HepG2 (cell line): ENCODE results near the gene CASKIN1. TPM values are rescaled to one million over a fixed set of nuclear protein-coding genes. Genes with fewer than 3 reads are reported as not detected.

ENCODE experiments used
- BORCS8-MEF2B ChIP-seq: sonication (generic); formaldehyde crosslinking; IDR thresholded peaks from 2 replicates; pipeline ENCODE4 v1.8.0; 2022; ENCODE audit warnings: mild to moderate bottlenecking, missing genetic modification reagents
- ETV6 ChIP-seq: sonication (generic); formaldehyde crosslinking; conservative IDR thresholded peaks from 2 replicates; pipeline ENCODE4 v1.4.0; 2020; ENCODE audit warnings: missing genetic modification reagents
- KAT7 ChIP-seq: IDR thresholded peaks from 2 replicates; pipeline ENCODE4 v1.6.1; 2018; ENCODE audit warnings: borderline replicate concordance, missing compliant biosample characterization
- MYC ChIP-seq: sonication (generic); formaldehyde crosslinking; IDR thresholded peaks from 2 replicates; pipeline ENCODE4 v1.9.0; 2021; ENCODE audit warnings: missing genetic modification reagents, borderline replicate concordance
- TAF15 ChIP-seq: fragments of 200-400 bp; formaldehyde crosslinking; IDR thresholded peaks from one replicate; pipeline ENCODE4 v1.6.1; 2018; ENCODE audit warnings: mild to moderate bottlenecking, low read depth, low read length; ENCODE audit not compliant: poor library complexity, severe bottlenecking
- ZMYM2 ChIP-seq: sonication (generic); formaldehyde crosslinking; IDR thresholded peaks from 2 replicates; pipeline ENCODE4 v1.8.0; 2022; ENCODE audit warnings: mild to moderate bottlenecking, missing genetic modification reagents
- ZNF496 ChIP-seq: sonication (generic); formaldehyde crosslinking; IDR thresholded peaks from 2 replicates; pipeline ENCODE4 v1.8.1; 2023; ENCODE audit warnings: mild to moderate bottlenecking, moderate library complexity, missing genetic modification reagents; ENCODE audit not compliant: insufficient replicate concordance
- ZNF709 ChIP-seq: sonication (generic); formaldehyde crosslinking; IDR thresholded peaks from 2 replicates; pipeline ENCODE4 v1.5.0; 2020; ENCODE audit warnings: mild to moderate bottlenecking, missing genetic modification reagents
- ZSCAN30 ChIP-seq: sonication (generic); formaldehyde crosslinking; IDR thresholded peaks from 2 replicates; pipeline ENCODE4 v1.5.0; 2020; ENCODE audit warnings: mild to moderate bottlenecking, missing genetic modification reagents
- polyA plus RNA-seq, 8 experiments: library from polyadenylated mRNA; depleted of rRNA in 3 of 8; stranded (reverse) in 7 of 8; unstranded in 1 of 8; fragments of >200 nt; fragmentation: Illumina TruSeq in 4 of 8; extraction: Trizol in 4 of 8; gene quantifications; 2 replicates each; pipeline versions ENCODE4 v1.2.1 to v1.2.3, GENCODE V29; 2011 to 2016; ENCODE audit warnings: low read depth in 4 of 8, missing spikeins in 1 of 8, mixed read lengths in 1 of 8; ENCODE audit not compliant: insufficient read depth in 1 of 8
- total RNA-seq, 5 experiments: library from RNA; depleted of rRNA; stranded (reverse); fragments of >200 nt; fragmentation: Illumina TruSeq; extraction: Trizol; gene quantifications; 2 replicates each; pipeline ENCODE4 v1.2.3, GENCODE V29; 2016; ENCODE audit warnings: low read depth in 1 of 5
- TF ChIP-seq, protein P1 (sequence below), 2 experiments: fragments of 450-650 bp in 1 of 2; sonication (generic) in 1 of 2; formaldehyde crosslinking in 1 of 2; IDR thresholded peaks; 2 replicates each; pipeline versions ENCODE4 v1.6.1 to v1.8.0; 2016 to 2022; ENCODE audit warnings: antibody characterized with exemption in 1 of 2, mild to moderate bottlenecking in 1 of 2, missing genetic modification reagents in 1 of 2
- TF ChIP-seq, protein P2 (sequence below): sonication (generic); formaldehyde crosslinking; IDR thresholded peaks from 2 replicates; pipeline ENCODE4 v1.4.0; 2020; ENCODE audit warnings: mild to moderate bottlenecking, missing genetic modification reagents
- TF ChIP-seq, protein P3 (sequence below): sonication (generic); formaldehyde crosslinking; IDR thresholded peaks from 2 replicates; pipeline ENCODE4; 2020; ENCODE audit warnings: missing genetic modification reagents, mild to moderate bottlenecking, borderline replicate concordance
- TF ChIP-seq, protein P4 (sequence below): IDR thresholded peaks from 2 replicates; pipeline ENCODE4 v1.6.1; 2012; ENCODE audit warnings: inconsistent platforms

Gene CASKIN1
- total and polyA plus RNA-seq, 2 of the 13 experiments (the other 11 are each of a cell fraction or from before 2014, with no cell fraction given), result 1.2 to 2.2 TPM

DNA sequence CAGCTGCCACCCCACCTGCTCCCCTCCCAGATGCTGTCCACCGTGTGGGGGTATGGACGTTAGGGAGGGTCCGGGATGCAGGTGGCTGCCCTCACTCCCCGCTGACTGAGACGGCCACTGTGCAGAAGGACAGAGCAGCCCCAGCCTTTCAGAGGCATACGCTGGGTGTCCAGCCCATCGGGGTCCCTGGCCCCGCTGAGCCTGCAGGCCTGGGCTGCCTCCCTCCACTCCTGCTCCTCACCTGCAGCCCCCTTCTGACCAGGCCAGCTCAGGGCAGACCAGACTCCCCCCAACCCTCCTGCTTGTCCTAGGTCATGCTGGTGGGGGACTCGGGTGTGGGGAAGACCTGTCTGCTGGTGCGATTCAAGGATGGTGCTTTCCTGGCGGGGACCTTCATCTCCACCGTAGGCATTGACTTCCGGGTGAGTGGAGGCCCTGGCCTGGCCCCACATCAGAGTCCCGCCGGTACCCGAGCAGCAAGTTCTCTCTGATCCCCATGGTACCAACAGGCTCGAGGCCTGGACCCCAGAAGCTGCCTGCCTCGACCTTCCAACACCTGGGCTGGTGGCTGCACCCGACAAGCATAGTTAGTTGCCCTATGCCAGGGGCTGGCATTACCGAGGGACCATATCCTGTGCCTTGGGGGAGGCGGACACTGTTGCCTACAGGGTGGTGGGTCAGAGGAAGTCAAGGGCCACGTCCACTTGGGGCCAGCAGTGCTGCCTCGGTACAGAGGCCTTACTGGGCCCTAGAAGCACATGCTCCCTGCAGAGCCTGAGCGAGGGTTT lies 46.6 kb downstream of the CASKIN1 start (continued):
- TF ChIP-seq, protein P1, sequence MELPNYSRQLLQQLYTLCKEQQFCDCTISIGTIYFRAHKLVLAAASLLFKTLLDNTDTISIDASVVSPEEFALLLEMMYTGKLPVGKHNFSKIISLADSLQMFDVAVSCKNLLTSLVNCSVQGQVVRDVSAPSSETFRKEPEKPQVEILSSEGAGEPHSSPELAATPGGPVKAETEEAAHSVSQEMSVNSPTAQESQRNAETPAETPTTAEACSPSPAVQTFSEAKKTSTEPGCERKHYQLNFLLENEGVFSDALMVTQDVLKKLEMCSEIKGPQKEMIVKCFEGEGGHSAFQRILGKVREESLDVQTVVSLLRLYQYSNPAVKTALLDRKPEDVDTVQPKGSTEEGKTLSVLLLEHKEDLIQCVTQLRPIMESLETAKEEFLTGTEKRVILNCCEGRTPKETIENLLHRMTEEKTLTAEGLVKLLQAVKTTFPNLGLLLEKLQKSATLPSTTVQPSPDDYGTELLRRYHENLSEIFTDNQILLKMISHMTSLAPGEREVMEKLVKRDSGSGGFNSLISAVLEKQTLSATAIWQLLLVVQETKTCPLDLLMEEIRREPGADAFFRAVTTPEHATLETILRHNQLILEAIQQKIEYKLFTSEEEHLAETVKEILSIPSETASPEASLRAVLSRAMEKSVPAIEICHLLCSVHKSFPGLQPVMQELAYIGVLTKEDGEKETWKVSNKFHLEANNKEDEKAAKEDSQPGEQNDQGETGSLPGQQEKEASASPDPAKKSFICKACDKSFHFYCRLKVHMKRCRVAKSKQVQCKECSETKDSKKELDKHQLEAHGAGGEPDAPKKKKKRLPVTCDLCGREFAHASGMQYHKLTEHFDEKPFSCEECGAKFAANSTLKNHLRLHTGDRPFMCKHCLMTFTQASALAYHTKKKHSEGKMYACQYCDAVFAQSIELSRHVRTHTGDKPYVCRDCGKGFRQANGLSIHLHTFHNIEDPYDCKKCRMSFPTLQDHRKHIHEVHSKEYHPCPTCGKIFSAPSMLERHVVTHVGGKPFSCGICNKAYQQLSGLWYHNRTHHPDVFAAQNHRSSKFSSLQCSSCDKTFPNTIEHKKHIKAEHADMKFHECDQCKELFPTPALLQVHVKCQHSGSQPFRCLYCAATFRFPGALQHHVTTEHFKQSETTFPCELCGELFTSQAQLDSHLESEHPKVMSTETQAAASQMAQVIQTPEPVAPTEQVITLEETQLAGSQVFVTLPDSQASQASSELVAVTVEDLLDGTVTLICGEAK (IDR thresholded peaks at IDR 0.05), result no peak
- TF ChIP-seq, protein P1 (CRISPR knock-in tag; IDR thresholded peaks at IDR 0.05), result 0 out of 2 replicates have a peak, but pooled peaks have one; percentile 20
- TF ChIP-seq TAF15, result peak; percentile 23
- TF ChIP-seq ETV6 (CRISPR knock-in tag), result no peak
- no peak for TF ChIP-seq ZNF496 (CRISPR knock-in tag)
- no peak for TF ChIP-seq KAT7 (CRISPR knock-in tag)
- TF ChIP-seq MYC, result peak; percentile 63; the same call in 1 of the 2 replicates
- no peak for TF ChIP-seq ZSCAN30 (CRISPR knock-in tag)
- TF ChIP-seq, protein P2, sequence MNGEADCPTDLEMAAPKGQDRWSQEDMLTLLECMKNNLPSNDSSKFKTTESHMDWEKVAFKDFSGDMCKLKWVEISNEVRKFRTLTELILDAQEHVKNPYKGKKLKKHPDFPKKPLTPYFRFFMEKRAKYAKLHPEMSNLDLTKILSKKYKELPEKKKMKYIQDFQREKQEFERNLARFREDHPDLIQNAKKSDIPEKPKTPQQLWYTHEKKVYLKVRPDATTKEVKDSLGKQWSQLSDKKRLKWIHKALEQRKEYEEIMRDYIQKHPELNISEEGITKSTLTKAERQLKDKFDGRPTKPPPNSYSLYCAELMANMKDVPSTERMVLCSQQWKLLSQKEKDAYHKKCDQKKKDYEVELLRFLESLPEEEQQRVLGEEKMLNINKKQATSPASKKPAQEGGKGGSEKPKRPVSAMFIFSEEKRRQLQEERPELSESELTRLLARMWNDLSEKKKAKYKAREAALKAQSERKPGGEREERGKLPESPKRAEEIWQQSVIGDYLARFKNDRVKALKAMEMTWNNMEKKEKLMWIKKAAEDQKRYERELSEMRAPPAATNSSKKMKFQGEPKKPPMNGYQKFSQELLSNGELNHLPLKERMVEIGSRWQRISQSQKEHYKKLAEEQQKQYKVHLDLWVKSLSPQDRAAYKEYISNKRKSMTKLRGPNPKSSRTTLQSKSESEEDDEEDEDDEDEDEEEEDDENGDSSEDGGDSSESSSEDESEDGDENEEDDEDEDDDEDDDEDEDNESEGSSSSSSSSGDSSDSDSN (CRISPR knock-in tag), result peak; percentile 65
- 0 out of 2 replicates have a peak, but pooled peaks have one; percentile 38 for TF ChIP-seq BORCS8-MEF2B (CRISPR knock-in tag)
- 0 out of 2 replicates have a peak, but pooled peaks have one; percentile 17 for TF ChIP-seq ZMYM2
- TF ChIP-seq, protein P3, sequence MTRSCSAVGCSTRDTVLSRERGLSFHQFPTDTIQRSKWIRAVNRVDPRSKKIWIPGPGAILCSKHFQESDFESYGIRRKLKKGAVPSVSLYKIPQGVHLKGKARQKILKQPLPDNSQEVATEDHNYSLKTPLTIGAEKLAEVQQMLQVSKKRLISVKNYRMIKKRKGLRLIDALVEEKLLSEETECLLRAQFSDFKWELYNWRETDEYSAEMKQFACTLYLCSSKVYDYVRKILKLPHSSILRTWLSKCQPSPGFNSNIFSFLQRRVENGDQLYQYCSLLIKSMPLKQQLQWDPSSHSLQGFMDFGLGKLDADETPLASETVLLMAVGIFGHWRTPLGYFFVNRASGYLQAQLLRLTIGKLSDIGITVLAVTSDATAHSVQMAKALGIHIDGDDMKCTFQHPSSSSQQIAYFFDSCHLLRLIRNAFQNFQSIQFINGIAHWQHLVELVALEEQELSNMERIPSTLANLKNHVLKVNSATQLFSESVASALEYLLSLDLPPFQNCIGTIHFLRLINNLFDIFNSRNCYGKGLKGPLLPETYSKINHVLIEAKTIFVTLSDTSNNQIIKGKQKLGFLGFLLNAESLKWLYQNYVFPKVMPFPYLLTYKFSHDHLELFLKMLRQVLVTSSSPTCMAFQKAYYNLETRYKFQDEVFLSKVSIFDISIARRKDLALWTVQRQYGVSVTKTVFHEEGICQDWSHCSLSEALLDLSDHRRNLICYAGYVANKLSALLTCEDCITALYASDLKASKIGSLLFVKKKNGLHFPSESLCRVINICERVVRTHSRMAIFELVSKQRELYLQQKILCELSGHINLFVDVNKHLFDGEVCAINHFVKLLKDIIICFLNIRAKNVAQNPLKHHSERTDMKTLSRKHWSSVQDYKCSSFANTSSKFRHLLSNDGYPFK (CRISPR knock-in tag), result peak; percentile 86
- TF ChIP-seq ZNF709, result 0 out of 2 replicates have a peak, but pooled peaks have one; percentile 22
- TF ChIP-seq, protein P4, sequence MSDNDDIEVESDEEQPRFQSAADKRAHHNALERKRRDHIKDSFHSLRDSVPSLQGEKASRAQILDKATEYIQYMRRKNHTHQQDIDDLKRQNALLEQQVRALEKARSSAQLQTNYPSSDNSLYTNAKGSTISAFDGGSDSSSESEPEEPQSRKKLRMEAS, result peak; percentile 69
